Sigmoid colon (tissue), 7 donors: ENCODE results near the gene MYL7. TPM values are rescaled to one million over a fixed set of nuclear protein-coding genes. Genes with fewer than 3 reads are reported as not detected.

Experiments used
- DNase-seq: peaks from one replicate; pipeline ENCODE4 v3.0.0-alpha.2; 2019
- H3K27ac ChIP-seq, 4 donors: fragments of 200-600 bp; sonication (generic); one replicate each; pipeline ENCODE4 v1.5.1; 2016 to 2019; ENCODE audit warnings: mild to moderate bottlenecking in 1 of 4
- H3K27me3 ChIP-seq, 3 donors: fragments of 200-600 bp; sonication (generic); one replicate each; pipeline ENCODE4 v1.5.1; 2019; ENCODE audit warnings: mild to moderate bottlenecking in 1 of 3
- H3K36me3 ChIP-seq, 4 donors: fragments of 200-600 bp; sonication (generic); one replicate each; pipeline ENCODE4 v1.5.1; 2016 to 2019
- H3K4me1 ChIP-seq, 4 donors: fragments of 200-600 bp; sonication (generic); one replicate each; pipeline ENCODE4 v1.5.1; 2017 to 2019
- H3K4me3 ChIP-seq, 4 donors: fragments of 200-600 bp; sonication (generic); one replicate each; pipeline ENCODE4 v1.5.1; 2017 to 2019; ENCODE audit warnings: mild to moderate bottlenecking in 2 of 4, moderate library complexity in 1 of 4
- H3K9me3 ChIP-seq, 4 donors: fragments of 200-600 bp in 3 of 4; sonication (generic) in 3 of 4; one replicate each; pipeline versions ENCODE4 v1.5.1 to v1.6.1; 2013 to 2019
- EP300 ChIP-seq, 4 donors: sonication (generic); formaldehyde crosslinking; IDR thresholded peaks; one replicate each; pipeline ENCODE4 v1.6.1; 2017; ENCODE audit warnings: antibody characterized with exemption in 4 of 4
- POLR2A ChIP-seq, 2 donors: fragments of 450-650 bp; IDR thresholded peaks; one replicate each; pipeline ENCODE4 v1.6.1; 2016; ENCODE audit warnings: antibody characterized with exemption in 2 of 2, mild to moderate bottlenecking in 2 of 2, moderate library complexity in 2 of 2
- POLR2AphosphoS5 ChIP-seq, 4 donors: sonication (generic); formaldehyde crosslinking; IDR thresholded peaks; one replicate each; pipeline ENCODE4 v1.6.1; 2017; ENCODE audit warnings: antibody characterized with exemption in 4 of 4
- WGBS, 2 donors: extraction: QIAGEN DNeasy Blood & Tissue Kit; methylation state at CpG; one replicate each; pipeline ENCODE4 v1.1.7; 2013; 5-methylcytosine and 5-hydroxymethylcytosine counted together
- intact Hi-C: fragments of 100-400 bp; cut with DNase I; formaldehyde crosslinking; loops from one replicate; pipeline ENCODE4 v1.15.1; 2023
- polyA plus RNA-seq, 3 donors: library from polyadenylated mRNA; stranded (reverse); fragments of 200-250 nt; gene quantifications; one replicate each; pipeline ENCODE4 v1.2.3, GENCODE V29; 2013
- total RNA-seq, 4 donors: library from RNA; depleted of rRNA; stranded (reverse); fragments of >200 nt; gene quantifications; one replicate each; pipeline ENCODE4 v1.1.0, GENCODE V29; 2016
- TF ChIP-seq, protein P1 (sequence below), 4 experiments: fragments of 450-650 bp in 3 of 4; fragments of 200-600 bp in 1 of 4; IDR thresholded peaks; one replicate each; pipeline ENCODE4 v1.5.1; 2016 to 2019; ENCODE audit warnings: antibody characterized with exemption in 4 of 4, mild to moderate bottlenecking in 3 of 4, moderate library complexity in 2 of 4
- donor health status: healthy with polysubstance abuse.
- donor health status: Bipolar disorder and iron deficiency.
- donor health status: healthy.

Gene MYL7
- total and polyA plus RNA-seq, 7 donors, result 0.39 to 7.2 TPM; not detected in 5

DNA sequence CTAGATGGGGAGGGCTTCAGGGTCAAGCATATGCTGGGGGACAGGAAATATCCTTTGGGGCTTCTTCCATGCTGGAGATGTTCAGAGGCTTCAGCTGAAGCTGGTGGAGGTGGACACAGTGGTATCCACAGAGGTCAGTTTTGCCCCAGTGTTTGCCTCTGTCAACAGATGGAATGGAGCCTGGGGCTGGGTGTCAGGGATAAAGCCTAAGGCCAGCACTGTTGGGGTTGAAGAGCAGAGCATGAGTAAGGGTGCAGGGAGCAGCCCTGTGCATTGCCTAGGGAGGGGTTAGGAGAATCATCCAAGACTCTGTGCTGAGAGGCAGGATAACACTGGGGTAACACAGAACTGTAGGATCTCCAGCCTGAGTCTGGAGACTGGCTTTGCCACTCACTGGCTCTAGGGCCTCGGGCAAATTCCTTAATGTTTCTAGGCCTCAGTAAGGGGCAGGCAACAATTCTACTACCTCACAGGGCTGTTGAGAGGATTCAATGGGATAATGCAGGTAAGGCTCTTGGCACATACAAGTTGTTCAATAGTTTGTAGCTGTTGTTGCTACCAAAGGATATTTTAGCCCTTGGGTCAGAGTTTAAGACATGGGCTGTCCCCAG lies 21.8 kb upstream of the MYL7 start:
- no peaks in the 10 kb centered on the region for H3K9me3 ChIP-seq
- no peaks in the 10 kb centered on the region for H3K27me3 ChIP-seq
- no peak overlapping the region for H3K4me3 ChIP-seq
- H3K4me1 ChIP-seq, result no peaks in the 10 kb centered on the region
- no peak overlapping the region for H3K27ac ChIP-seq
- WGBS, 2 donors, result 76 to 82% methylated on average over 1 of the region's 1 CpG
- intact Hi-C loops, result no loop called here
- DNase-seq, result no peak
- H3K36me3 ChIP-seq, result no peaks in the 10 kb centered on the region
- TF ChIP-seq POLR2A (IDR thresholded peaks at IDR 0.05) (no peak), POLR2AphosphoS5 (IDR thresholded peaks at IDR 0.05) (no peak), EP300 (IDR thresholded peaks at IDR 0.05) (no peak)
- TF ChIP-seq, protein P1, sequence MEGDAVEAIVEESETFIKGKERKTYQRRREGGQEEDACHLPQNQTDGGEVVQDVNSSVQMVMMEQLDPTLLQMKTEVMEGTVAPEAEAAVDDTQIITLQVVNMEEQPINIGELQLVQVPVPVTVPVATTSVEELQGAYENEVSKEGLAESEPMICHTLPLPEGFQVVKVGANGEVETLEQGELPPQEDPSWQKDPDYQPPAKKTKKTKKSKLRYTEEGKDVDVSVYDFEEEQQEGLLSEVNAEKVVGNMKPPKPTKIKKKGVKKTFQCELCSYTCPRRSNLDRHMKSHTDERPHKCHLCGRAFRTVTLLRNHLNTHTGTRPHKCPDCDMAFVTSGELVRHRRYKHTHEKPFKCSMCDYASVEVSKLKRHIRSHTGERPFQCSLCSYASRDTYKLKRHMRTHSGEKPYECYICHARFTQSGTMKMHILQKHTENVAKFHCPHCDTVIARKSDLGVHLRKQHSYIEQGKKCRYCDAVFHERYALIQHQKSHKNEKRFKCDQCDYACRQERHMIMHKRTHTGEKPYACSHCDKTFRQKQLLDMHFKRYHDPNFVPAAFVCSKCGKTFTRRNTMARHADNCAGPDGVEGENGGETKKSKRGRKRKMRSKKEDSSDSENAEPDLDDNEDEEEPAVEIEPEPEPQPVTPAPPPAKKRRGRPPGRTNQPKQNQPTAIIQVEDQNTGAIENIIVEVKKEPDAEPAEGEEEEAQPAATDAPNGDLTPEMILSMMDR (IDR thresholded peaks at IDR 0.05), result no peak

DNA sequence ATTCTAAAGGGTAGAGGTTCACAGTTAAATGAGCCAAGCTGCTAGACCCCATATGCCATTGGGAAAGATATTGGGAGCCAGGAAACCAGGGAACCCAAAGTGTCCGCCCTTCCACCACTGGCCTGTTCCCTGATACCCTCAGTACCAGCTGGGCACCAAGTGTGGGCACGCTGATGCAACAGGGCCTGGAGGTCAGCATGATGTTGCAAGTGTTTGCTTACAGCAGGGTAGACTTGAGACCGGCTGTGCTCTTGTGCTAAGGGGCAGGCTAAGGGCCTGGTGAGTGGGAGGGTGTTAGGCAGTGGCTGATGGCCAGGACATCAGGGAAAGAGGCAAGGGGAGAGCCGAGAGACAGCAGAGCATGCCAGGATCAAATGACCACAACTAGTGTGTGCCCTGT lies 21.0 kb upstream of the MYL7 start:
- H3K27ac ChIP-seq, result no peak overlapping the region
- H3K36me3 ChIP-seq, result no peaks in the 10 kb centered on the region
- no peak overlapping the region for H3K4me3 ChIP-seq
- 85 to 87% methylated on average over 4 of the region's 4 CpGs for WGBS, 2 donors
- no peaks in the 10 kb centered on the region for H3K27me3 ChIP-seq
- TF ChIP-seq POLR2A (IDR thresholded peaks at IDR 0.05) (no peak), EP300 (IDR thresholded peaks at IDR 0.05) (no peak), POLR2AphosphoS5 (IDR thresholded peaks at IDR 0.05) (no peak)
- TF ChIP-seq, protein P1 (IDR thresholded peaks at IDR 0.05), result no peak
- intact Hi-C loops, result no loop called here
- no peaks in the 10 kb centered on the region for H3K9me3 ChIP-seq
- no peak for DNase-seq
- no peaks in the 10 kb centered on the region for H3K4me1 ChIP-seq

- H3K36me3 ChIP-seq, result no peaks in the 10 kb centered on the region
- no peak for TF ChIP-seq POLR2AphosphoS5 (IDR thresholded peaks at IDR 0.05)
- H3K4me1 ChIP-seq, result no peaks in the 10 kb centered on the region
- no peaks in the 10 kb centered on the region for H3K9me3 ChIP-seq
- H3K27me3 ChIP-seq, result no peaks in the 10 kb centered on the region
- H3K27ac ChIP-seq, result no peak overlapping the region
- H3K4me3 ChIP-seq, result no peak overlapping the region
- intact Hi-C loops, result no loop called here
- no peak for DNase-seq
- 96 to 98% methylated on average over 2 of the region's 2 CpGs for WGBS, 2 donors
Measured at GRCh38 chr7:44161371-44161770, 20.2 kb upstream of the MYL7 start.

DNA sequence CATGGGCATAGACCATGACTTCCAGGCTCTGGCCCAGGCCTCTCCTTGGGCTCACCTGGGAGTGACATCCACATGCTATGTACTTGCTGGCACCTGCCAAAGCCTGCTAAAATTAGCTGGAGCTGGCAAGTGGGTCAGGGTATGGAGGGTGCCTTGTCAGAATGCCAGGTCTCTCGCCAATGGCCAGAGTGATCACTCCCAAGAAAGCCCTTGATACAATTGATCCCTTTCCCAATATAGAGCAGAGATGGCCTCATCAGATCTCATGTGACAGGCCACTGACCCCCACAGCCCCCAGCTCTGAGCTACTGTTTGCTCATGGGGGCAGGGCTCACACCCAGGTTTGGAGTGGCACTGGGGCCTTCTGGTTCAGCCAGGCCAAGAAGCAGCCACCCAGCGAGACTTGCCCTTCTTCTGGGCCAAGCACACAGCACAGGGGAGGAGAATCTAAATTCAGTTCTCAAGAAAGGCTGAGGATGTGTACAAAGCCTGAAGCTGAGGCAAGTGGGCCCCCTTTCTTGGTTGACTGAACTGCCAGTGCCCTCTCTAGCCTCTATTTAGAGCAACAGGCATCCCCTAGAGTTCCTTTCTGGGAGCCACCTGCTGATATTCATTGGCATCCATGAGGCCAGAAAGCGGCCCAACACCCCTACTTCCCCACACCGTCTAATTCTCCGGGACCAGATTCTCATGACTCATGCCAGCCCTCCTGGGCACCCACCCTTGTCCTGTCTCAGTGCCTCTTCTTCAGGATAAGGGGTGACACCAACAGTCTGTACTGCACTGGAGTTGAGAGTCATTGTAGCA lies 18.9 kb upstream of the MYL7 start:
- intact Hi-C loops, result no loop called here
- TF ChIP-seq POLR2A (IDR thresholded peaks at IDR 0.05) (no peak), POLR2AphosphoS5 (IDR thresholded peaks at IDR 0.05) (no peak), EP300 (IDR thresholded peaks at IDR 0.05) (no peak)
- TF ChIP-seq, protein P1 (IDR thresholded peaks at IDR 0.05), result no peak
- Histone ChIP-seq H3K9me3 (no peaks in the 10 kb centered on the region), H3K36me3 (no peaks in the 10 kb centered on the region), H3K27me3 (no peaks in the 10 kb centered on the region), H3K4me1 (no peaks in the 10 kb centered on the region), H3K4me3 (no peak overlapping the region), H3K27ac (no peak overlapping the region)
- 91 to 94% methylated on average over 5 of the region's 5 CpGs for WGBS, 2 donors
- no peak for DNase-seq

GRCh38 chr7:44158873-44159631 lies 17.9 kb upstream of the MYL7 start:
- TF ChIP-seq POLR2AphosphoS5 (IDR thresholded peaks at IDR 0.05) (no peak), EP300 (IDR thresholded peaks at IDR 0.05) (no peak), POLR2A (IDR thresholded peaks at IDR 0.05) (no peak)
- TF ChIP-seq, protein P1 (IDR thresholded peaks at IDR 0.05), result no peak
- Histone ChIP-seq H3K9me3 (no peaks in the 10 kb centered on the region), H3K27me3 (no peaks in the 10 kb centered on the region), H3K36me3 (no peaks in the 10 kb centered on the region), H3K4me3 (no peak overlapping the region), H3K27ac (no peak overlapping the region), H3K4me1 (no peaks in the 10 kb centered on the region)
- intact Hi-C loops, result no loop called here
- no peak for DNase-seq
- WGBS, 2 donors, result 93 to 95% methylated on average over 12 of the region's 12 CpGs
